D721Med (cell line): ENCODE data around the gene NSUN2.

Experiments
- DNase-seq: peaks from one replicate; pipeline ENCODE4 v3.0.0; 2011; ENCODE audit warnings: low spot score; ENCODE audit not compliant: insufficient read length
- FAIRE-seq: peaks from 2 replicates; lab custom pipeline; 2011; peaks lifted over from hg19 to GRCh38; lab: Jason Lieb, UNC
- TF ChIP-seq, protein P1 (sequence below): IDR thresholded peaks from 2 replicates; pipeline ENCODE4 v1.5.1; 2012; ENCODE audit warnings: mild to moderate bottlenecking, control low read depth; ENCODE audit not compliant: insufficient read depth; ENCODE audit errors: missing control alignments

Gene NSUN2

DNA sequence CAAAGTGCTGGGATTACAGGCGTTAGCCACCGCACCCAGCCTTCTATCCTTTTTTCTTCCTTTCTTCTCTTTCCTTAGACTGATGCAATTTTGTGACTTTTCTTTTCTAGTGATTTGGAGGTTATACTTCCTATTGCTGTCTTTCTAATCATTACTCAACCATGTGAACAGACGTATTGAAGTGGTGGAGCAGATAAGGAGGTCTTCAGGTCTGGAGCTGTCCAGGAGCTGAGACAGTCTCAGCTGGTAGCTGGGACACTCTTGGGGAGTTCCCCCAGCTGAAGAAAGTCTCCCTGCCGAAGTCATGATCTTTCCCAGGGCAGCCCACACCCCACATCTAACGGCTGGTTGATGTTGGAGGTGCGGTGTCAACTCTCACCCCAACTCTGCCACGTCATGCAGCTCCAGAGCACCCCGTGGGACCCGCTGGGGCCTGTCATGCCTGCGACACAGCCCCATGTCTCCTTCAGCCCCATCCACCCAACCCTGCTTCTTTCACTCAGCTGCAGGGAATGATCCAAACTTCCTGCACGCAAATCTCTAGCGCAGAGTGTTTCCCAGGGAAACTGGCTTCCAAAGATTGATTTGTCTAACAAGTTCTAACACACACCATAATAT lies 41.1 kb downstream of the NSUN2 start:
- TF ChIP-seq, protein P1, sequence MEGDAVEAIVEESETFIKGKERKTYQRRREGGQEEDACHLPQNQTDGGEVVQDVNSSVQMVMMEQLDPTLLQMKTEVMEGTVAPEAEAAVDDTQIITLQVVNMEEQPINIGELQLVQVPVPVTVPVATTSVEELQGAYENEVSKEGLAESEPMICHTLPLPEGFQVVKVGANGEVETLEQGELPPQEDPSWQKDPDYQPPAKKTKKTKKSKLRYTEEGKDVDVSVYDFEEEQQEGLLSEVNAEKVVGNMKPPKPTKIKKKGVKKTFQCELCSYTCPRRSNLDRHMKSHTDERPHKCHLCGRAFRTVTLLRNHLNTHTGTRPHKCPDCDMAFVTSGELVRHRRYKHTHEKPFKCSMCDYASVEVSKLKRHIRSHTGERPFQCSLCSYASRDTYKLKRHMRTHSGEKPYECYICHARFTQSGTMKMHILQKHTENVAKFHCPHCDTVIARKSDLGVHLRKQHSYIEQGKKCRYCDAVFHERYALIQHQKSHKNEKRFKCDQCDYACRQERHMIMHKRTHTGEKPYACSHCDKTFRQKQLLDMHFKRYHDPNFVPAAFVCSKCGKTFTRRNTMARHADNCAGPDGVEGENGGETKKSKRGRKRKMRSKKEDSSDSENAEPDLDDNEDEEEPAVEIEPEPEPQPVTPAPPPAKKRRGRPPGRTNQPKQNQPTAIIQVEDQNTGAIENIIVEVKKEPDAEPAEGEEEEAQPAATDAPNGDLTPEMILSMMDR = no peak
- DNase-seq = no peak
- no peak for FAIRE-seq

DNA sequence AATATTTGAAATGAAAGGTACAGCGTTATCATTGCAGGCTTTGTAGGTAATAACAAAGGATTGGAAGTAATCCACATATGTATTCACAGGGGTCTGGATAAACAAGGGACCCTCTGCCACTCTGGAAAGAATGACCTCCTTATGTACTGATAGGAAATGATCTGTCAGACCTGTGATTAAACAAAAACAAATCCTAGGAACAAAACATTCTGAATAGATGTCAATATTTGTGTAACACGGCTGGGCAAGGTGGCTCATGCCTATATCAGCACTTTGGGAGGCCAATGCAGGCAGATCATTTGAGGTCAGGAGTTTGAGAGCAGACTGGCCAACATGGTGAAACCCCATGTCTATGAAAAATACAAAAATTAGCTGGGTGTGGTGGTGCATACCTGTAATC lies 42.3 kb downstream of the NSUN2 start:
- FAIRE-seq (no peak), DNase-seq (no peak)
- TF ChIP-seq, protein P1 = no peak

DNA sequence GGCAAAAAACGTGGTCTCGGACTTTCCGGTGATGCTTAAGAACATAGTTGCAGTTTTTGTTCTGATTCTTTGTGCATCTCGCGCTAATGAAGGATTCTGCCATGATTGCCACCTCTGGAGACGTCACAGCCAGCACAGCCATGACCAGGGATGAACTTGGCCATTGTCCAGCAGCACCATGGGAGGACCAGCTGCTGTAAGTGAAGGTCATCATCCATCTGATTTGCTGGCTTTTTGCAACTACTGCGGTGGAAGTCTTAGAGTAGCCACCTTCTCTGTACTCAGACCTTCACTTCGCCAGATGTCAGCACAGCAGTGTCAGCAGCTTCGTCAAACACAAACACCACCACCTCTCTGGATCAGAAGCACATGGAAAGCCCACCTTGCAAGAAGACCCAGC lies 45.7 kb downstream of the NSUN2 start:
- TF ChIP-seq, protein P1 = no peak
- no peak for DNase-seq
- FAIRE-seq = no peak

DNA sequence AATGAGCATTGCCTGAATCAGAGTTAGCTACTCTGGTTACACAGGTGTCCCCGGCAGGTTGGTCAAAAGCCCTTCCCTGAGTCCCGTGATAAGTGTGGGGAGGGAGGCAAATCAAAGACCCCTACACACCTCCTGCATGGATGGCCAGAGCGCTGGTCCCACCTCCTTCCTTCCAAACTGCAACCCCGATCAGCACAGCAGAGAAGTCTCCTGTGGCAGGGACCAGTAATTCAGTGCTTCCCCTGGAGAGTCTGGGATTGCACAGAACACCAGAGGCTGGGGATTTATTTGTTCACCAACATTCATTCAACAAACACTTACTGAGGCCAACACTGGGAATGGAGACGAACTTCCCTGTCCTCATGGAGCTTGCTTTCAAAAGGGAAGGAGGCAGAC lies 46.2 kb downstream of the NSUN2 start:
- TF ChIP-seq, protein P1 = no peak
- no peak for FAIRE-seq
- no peak for DNase-seq

DNA sequence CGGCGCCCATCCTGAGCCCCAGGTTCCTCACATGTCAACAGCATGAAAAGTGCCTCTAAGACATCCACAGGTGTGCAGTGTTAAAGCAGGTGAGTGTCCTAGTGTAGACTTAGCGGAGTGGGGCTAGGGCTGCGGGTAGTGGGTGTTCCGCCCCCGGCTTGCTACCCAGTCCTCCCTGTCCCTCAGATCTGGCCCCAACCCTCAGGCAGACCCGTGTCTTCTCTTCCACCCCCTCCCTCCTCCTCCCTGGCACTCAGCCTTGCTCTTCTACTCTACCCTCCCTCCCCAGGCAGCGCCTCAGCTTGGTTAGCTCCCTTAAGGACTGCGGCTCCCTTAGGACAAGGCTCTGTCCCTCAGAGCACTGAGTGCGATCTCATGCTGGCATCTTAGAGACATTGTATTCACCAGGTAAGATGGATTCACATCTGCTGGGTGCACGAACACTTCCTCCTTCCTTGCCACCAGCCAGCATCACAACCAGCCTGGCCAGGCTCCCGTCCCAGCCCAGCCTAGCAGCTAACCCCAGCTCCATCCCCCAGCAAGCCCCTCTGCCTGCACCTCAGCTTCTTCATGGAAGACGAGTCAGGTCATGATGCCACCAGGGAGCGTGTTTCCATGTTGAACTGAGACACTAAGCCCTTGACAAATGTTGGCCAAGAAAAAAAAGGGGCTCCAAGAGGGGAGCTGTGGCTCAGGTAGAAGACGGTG lies 46.8 kb downstream of the NSUN2 start:
- DNase-seq (no peak), FAIRE-seq (no peak)
- TF ChIP-seq, protein P1 = no peak

DNA sequence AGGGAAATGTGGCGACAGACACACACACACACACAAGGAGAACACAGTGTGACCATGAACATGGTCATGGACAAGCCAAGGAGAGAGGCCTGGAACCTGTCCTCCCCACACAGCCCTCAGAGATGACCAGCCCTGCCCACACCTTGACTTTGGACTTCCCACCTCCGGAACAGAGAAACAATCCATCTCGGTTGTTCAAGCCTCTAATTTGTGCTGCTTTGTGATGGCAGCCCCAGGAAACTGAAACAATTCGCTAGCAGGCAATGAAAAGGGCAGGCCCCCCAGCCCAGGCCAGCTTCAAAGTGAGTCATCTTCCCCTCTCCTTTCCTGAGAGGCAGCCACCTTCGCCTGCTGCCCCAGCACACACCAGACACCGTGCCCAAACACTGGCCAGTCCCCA lies 47.7 kb downstream of the NSUN2 start:
- TF ChIP-seq, protein P1 = no peak
- no peak for FAIRE-seq

DNA sequence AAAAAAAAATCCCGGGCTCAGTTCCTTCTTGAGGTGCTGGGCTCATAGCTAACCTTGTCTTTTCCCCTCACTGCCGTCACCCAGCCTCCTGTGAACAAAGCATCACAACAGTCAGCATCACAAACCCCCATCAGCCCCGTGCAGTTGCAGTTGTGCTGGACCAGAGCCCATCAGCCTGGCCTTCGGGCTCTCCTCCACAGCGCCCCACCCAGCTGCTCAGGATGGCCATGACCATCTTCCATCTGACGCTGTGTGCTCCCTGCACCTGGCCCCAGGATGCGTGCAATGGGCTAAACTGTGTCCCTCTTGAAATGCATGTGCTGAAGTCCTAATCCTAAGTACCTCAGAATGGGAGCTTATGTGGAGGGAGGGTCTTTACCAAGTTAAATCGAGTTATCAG lies 48.1 kb downstream of the NSUN2 start:
- DNase-seq (no peak), FAIRE-seq (no peak)
- TF ChIP-seq, protein P1 = no peak

More for the DNA sequence above, 47.7 kb downstream of the NSUN2 start:
- no peak for DNase-seq
